Keratinocyte (primary cell): ENCODE measurements around the gene RPIA.

Source experiments
- CTCF ChIP-seq, 3 experiments: IDR thresholded peaks in 1 of 3; conservative IDR thresholded peaks in 1 of 3; optimal IDR thresholded peaks in 1 of 3; 2 replicates in 2 of 3; 3 replicates in 1 of 3; pipeline versions ENCODE3 to v1.5.1; 2011; ENCODE audit warnings: low read length in 3 of 3, mild to moderate bottlenecking in 3 of 3, moderate library complexity in 2 of 3, control low read depth in 1 of 3, inconsistent platforms in 1 of 3; ENCODE audit not compliant: insufficient read depth in 2 of 3; ENCODE audit errors: extremely low read depth in 1 of 3
- EZH2 ChIP-seq: IDR thresholded peaks from one replicate; pipeline ENCODE4 v1.6.1; 2012; ENCODE audit warnings: inconsistent platforms, mild to moderate bottlenecking, low read length, moderate library complexity

GRCh38 chr2:88760819-88761598, 69.5 kb downstream of the RPIA start:
- TF ChIP-seq CTCF (optimal IDR thresholded peaks at IDR 0.05 in 1 of 3, IDR thresholded peaks at IDR 0.05 in 1 of 3, conservative IDR thresholded peaks at IDR 0.05 in 1 of 3; ENCODE audit: extremely low read depth in 1 of 3, insufficient read depth in 2 of 3, low read length in 3 of 3) (no peak), EZH2 (no peak)
